Smooth muscle cell (in vitro differentiated cells): ENCODE results near the gene KLHL1. TPM values are rescaled to one million over a fixed set of nuclear protein-coding genes. Genes with fewer than 3 reads are reported as not detected.

ENCODE experiments used
- DNase-seq: peaks from one replicate; lab custom pipeline; 2025; ENCODE audit not compliant: unreplicated experiment; lab: John Stamatoyannopoulos, UW
- H2AFZ ChIP-seq: fragments of 200-600 bp; sonication (generic); 2 replicates; pipeline ENCODE4 v1.6.0; 2016; ENCODE audit warnings: antibody characterized with exemption, low read depth, mild to moderate bottlenecking
- H3F3A ChIP-seq: fragments of 200-600 bp; sonication (generic); 2 replicates; pipeline ENCODE4 v1.6.0; 2017; ENCODE audit warnings: antibody characterized with exemption, low read depth
- H3K27ac ChIP-seq: fragments of 200-600 bp; sonication (generic); 2 replicates; pipeline ENCODE4 v1.5.1; 2016; ENCODE audit warnings: low read depth, mild to moderate bottlenecking
- H3K27me3 ChIP-seq: fragments of 200-600 bp; sonication (generic); 2 replicates; pipeline ENCODE4 v1.6.1; 2016; ENCODE audit warnings: low read depth, mild to moderate bottlenecking
- H3K36me3 ChIP-seq: fragments of 200-600 bp; sonication (generic); 2 replicates; pipeline ENCODE4 v1.5.1; 2016; ENCODE audit warnings: low read depth
- H3K4me1 ChIP-seq: fragments of 200-600 bp; sonication (generic); 2 replicates; pipeline ENCODE4 v1.5.1; 2016; ENCODE audit warnings: low read depth
- H3K4me2 ChIP-seq: fragments of 200-600 bp; sonication (generic); 2 replicates; pipeline ENCODE4 v1.6.0; 2016; ENCODE audit warnings: mild to moderate bottlenecking
- H3K4me3 ChIP-seq: fragments of 200-600 bp; sonication (generic); 2 replicates; pipeline ENCODE4 v1.5.1; 2016; ENCODE audit warnings: mild to moderate bottlenecking
- H3K79me2 ChIP-seq: fragments of 200-600 bp; sonication (generic); 2 replicates; pipeline ENCODE4 v1.6.0; 2016; ENCODE audit warnings: low read depth, mild to moderate bottlenecking
- H3K9ac ChIP-seq: fragments of 200-600 bp; sonication (generic); 2 replicates; pipeline ENCODE4 v1.6.0; 2016; ENCODE audit warnings: low read depth
- H3K9me3 ChIP-seq: fragments of 200-600 bp; sonication (generic); replicated peaks from 2 replicates; pipeline ENCODE4 v1.5.1; 2016; ENCODE audit warnings: low read depth
- H4K20me1 ChIP-seq: fragments of 200-600 bp; sonication (generic); 2 replicates; pipeline ENCODE4 v1.6.0; 2016; ENCODE audit warnings: low read depth
- WGBS: methylation state at CpG from one replicate; pipeline ENCODE4 v1.1.7; 2016; ENCODE audit warnings: low lambda C conversion rate; 5-methylcytosine and 5-hydroxymethylcytosine counted together
- polyA plus RNA-seq: library from polyadenylated mRNA; unstranded; fragments of >200 nt; fragmentation: Nextera tagmentation; extraction: Ambion mirVana; gene quantifications from 2 replicates; pipeline ENCODE4 v1.2.1, GENCODE V29; 2016
- total RNA-seq: library from RNA; depleted of rRNA; stranded (reverse); fragments of >200 nt; gene quantifications from 2 replicates; pipeline ENCODE4 v1.2.3, GENCODE V29; 2014
- TF ChIP-seq, protein P1 (sequence below): fragments of 200-600 bp; sonication (generic); IDR thresholded peaks from 2 replicates; pipeline ENCODE4 v1.5.1; 2017; ENCODE audit warnings: borderline replicate concordance, mild to moderate bottlenecking, antibody characterized with exemption; ENCODE audit not compliant: insufficient read depth, poor library complexity, severe bottlenecking

KLHL1 gene
- total and polyA plus RNA-seq, 2 experiments from 2014 or later = not detected

DNA sequence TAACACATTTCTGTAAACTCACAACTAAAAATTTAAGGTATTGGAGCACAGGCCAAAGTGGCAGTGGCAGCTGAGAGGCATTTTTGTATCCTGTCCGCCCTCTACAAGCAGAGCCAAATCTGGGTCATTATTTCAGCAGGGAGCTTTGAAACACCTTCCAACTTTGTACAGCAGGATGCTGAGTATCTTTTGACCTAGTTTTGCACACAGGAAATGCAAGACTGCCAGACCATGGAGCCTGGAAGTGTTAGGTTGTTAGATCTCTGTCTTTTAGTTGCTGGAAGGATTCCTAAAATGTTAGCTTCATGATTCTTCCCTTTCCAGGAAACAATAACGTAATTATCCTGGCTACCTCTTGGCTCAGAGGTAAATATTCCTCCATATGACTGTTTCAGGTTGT, 149.2 kb downstream of the KLHL1 start:
- WGBS = 70% methylated on average over 2 of the region's 2 CpGs
- Histone ChIP-seq H3K4me2 (no peak overlapping the region), H3K36me3 (no peaks in the 10 kb centered on the region), H3K27ac (no peak overlapping the region), H3K9me3 (no peaks in the 10 kb centered on the region), H3K27me3 (no peaks in the 10 kb centered on the region), H3K79me2 (no peaks in the 10 kb centered on the region), H3K4me1 (no peaks in the 10 kb centered on the region), H4K20me1 (no peaks in the 10 kb centered on the region), H3F3A (no peaks in the 10 kb centered on the region), H3K9ac (no peak overlapping the region), H3K4me3 (no peak overlapping the region), H2AFZ (peak overlapping the region; percentile 92)
- TF ChIP-seq, protein P1, sequence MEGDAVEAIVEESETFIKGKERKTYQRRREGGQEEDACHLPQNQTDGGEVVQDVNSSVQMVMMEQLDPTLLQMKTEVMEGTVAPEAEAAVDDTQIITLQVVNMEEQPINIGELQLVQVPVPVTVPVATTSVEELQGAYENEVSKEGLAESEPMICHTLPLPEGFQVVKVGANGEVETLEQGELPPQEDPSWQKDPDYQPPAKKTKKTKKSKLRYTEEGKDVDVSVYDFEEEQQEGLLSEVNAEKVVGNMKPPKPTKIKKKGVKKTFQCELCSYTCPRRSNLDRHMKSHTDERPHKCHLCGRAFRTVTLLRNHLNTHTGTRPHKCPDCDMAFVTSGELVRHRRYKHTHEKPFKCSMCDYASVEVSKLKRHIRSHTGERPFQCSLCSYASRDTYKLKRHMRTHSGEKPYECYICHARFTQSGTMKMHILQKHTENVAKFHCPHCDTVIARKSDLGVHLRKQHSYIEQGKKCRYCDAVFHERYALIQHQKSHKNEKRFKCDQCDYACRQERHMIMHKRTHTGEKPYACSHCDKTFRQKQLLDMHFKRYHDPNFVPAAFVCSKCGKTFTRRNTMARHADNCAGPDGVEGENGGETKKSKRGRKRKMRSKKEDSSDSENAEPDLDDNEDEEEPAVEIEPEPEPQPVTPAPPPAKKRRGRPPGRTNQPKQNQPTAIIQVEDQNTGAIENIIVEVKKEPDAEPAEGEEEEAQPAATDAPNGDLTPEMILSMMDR = no peak
- DNase-seq = no peak

DNA sequence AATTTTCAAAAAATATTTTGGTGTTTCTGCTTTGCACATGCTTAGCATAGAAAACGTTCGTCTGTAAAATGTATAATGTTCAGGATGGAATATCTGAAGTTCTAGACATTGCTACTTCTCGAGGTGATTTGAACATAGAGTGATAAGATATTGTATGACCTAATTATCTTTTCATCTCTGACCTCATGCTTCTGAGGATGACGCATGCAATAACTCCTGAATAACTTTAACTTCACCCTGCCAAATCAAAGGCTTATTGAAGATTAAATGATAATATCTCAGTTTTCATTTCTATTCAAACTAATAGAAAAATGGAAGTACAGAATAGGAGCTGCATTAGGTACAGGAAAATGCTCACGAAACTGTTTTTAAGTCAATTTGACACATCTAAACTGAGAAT, 151.4 kb downstream of the KLHL1 start:
- no peaks in the 10 kb centered on the region for H3F3A ChIP-seq
- WGBS = 93% methylated on average over 5 of the region's 5 CpGs

DNA sequence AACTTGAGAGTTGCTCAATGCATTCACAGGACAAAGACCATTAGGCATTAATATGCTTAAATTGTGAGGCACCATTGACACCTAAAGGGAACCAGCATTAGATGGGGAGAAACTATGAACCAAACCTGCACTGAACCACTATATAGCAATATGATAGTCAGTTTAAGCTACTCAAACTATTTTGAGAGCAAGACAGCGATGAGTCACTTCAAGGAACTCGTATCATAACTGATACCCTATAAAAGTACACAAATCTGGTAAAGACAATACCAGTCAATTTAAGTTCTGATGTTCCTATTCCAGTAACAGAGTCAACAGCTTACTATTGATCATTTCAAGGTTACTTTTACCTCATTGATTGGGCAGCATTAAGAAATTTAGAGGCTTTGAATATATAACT, 151.9 kb downstream of the KLHL1 start:
- TF ChIP-seq, protein P1 = no peak
- Histone ChIP-seq H3K4me3 (no peak overlapping the region), H3K36me3 (no peaks in the 10 kb centered on the region), H3K4me1 (no peaks in the 10 kb centered on the region), H3K4me2 (no peak overlapping the region), H3F3A (no peaks in the 10 kb centered on the region), H3K9me3 (no peaks in the 10 kb centered on the region), H3K9ac (no peak overlapping the region), H3K27ac (no peak overlapping the region), H2AFZ (no peak overlapping the region), H3K79me2 (no peaks in the 10 kb centered on the region), H3K27me3 (no peaks in the 10 kb centered on the region), H4K20me1 (no peaks in the 10 kb centered on the region)
- WGBS = 65% methylated on average over 2 of the region's 2 CpGs
- DNase-seq = no peak

More for the DNA sequence above, 151.4 kb downstream of the KLHL1 start:
- no peak for DNase-seq
- H3K9ac ChIP-seq = no peak overlapping the region
- TF ChIP-seq, protein P1 = no peak
- H4K20me1 ChIP-seq = no peaks in the 10 kb centered on the region
- H3K27me3 ChIP-seq = no peaks in the 10 kb centered on the region
- H3K4me2 ChIP-seq = no peak overlapping the region
- H3K79me2 ChIP-seq = no peaks in the 10 kb centered on the region
- no peaks in the 10 kb centered on the region for H3K36me3 ChIP-seq
- no peak overlapping the region for H3K4me3 ChIP-seq
- no peak overlapping the region for H2AFZ ChIP-seq
- H3K4me1 ChIP-seq = no peaks in the 10 kb centered on the region
- no peak overlapping the region for H3K27ac ChIP-seq
- no peaks in the 10 kb centered on the region for H3K9me3 ChIP-seq

DNA sequence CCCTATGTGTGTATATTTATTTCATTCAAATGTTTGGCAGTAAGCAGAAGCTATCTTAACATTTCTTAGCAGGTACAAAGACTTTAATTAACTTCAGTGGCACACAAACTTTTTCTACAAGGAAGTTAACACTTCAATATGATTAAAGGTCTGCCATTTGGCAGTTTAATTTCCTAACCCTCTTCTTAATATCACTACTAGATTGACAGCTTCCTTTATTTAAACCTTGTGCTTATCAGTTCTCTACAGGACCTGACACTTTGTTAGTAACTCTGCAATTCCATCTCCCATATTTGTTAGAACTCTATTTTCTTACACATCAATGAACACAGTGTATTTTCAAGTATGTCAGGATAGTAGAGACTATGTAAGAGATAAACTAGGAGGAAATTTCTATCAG, 153.0 kb downstream of the KLHL1 start:
- Histone ChIP-seq H2AFZ (no peak overlapping the region), H3K9ac (no peak overlapping the region), H4K20me1 (no peaks in the 10 kb centered on the region), H3K4me1 (no peaks in the 10 kb centered on the region), H3K27me3 (no peaks in the 10 kb centered on the region), H3K79me2 (no peaks in the 10 kb centered on the region), H3F3A (no peaks in the 10 kb centered on the region), H3K27ac (no peak overlapping the region), H3K4me2 (no peak overlapping the region), H3K9me3 (no peaks in the 10 kb centered on the region), H3K36me3 (no peaks in the 10 kb centered on the region), H3K4me3 (no peak overlapping the region)
- no peak for DNase-seq
- TF ChIP-seq, protein P1 = no peak
